ENCODE data around the gene SPRTN. TPM values are rescaled to one million over a fixed set of nuclear protein-coding genes. Genes with fewer than 3 reads are reported as not detected.

SPRTN gene
- total RNA-seq, 4 donors from 2014 or later: 11.2 to 31.6 (median 20.9) TPM

DNA sequence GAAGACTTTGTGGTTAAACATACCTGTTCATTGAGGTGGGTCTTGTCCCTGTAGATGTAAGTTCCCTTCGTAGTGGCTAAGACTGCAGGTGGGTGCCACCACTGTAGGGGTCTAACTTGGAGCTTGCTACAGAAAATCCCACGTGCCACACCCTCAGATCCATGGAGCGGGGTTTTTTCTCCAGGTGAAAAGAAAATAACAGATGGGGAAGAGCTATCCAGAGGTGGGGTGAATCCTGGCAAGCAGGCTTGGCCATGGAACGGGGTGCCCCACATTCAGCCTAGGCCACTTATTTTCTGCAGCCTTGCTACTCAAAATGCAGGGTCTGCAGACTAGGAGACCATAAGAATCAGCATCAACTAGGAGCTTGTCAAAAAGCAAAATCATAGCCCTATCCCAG, 24.4 kb upstream of the SPRTN start:
- ATAC-seq (ENCODE audit: low FRiP score): no peak
- DNase-seq (ENCODE audit: low spot score): no peak
- TF ChIP-seq, protein P1, sequence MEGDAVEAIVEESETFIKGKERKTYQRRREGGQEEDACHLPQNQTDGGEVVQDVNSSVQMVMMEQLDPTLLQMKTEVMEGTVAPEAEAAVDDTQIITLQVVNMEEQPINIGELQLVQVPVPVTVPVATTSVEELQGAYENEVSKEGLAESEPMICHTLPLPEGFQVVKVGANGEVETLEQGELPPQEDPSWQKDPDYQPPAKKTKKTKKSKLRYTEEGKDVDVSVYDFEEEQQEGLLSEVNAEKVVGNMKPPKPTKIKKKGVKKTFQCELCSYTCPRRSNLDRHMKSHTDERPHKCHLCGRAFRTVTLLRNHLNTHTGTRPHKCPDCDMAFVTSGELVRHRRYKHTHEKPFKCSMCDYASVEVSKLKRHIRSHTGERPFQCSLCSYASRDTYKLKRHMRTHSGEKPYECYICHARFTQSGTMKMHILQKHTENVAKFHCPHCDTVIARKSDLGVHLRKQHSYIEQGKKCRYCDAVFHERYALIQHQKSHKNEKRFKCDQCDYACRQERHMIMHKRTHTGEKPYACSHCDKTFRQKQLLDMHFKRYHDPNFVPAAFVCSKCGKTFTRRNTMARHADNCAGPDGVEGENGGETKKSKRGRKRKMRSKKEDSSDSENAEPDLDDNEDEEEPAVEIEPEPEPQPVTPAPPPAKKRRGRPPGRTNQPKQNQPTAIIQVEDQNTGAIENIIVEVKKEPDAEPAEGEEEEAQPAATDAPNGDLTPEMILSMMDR (IDR thresholded peaks at IDR 0.05): no peak

DNA sequence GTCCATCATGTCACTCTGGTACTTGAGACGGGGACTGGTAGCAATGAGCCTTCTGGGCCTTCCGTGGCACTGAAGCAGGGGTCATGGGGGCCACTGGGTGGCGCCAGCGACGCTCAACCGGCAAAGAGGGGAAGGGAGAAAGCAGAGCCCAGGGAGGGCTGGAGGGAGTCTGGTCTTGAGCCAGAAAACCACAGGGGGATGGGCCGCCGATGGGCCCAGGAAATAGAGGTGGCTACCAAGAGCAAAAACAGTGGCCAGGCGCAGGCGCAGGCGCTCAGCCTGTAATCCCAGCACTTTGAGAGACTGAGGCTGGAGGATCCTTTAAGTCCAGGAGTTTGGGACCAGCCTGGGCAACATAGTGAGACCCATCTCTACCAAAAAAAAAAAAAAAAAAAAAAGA, 22.2 kb upstream of the SPRTN start:
- DNase-seq (ENCODE audit: low spot score) (no peak), ATAC-seq (ENCODE audit: low FRiP score) (no peak)
- TF ChIP-seq, protein P1 (IDR thresholded peaks at IDR 0.05): no peak

DNA sequence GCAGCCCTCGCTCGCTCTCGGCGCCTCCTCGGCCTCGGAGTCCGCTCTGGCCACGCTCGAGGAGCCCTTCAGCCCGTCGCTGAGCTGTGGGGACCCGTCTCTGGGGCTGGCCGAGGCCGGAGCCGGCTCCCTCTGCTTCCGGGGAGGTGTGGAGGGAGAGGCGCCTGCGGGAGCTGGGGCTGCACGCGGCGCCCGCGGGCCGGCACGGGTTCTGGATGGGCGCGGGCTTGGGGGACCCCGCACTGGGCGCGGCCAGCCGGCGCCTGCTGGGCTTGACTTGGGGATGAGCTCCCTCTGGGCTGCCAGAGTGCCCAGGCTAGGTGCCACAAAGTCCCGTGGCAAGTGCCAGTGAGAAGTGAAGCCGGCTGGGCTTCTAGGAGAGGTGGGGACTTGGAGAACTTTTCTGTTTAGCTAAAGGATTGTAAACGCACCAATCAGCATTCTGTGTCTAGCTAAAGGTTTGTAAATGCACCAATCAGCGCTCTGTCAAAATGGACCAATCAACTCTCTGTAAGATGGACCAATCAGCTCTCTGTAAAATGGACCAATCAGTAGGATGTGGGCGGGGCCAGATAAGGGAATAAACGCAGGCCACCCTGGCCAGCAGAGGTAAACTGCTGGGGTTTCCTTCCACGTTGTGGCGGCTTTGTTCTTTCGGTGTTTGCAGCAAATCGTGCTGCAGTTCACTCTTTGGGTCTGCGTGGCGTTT, 20.6 kb upstream of the SPRTN start:
- DNase-seq (ENCODE audit: low spot score) (no peak), ATAC-seq (ENCODE audit: low FRiP score) (no peak)
- TF ChIP-seq, protein P1 (IDR thresholded peaks at IDR 0.05): no peak

DNA sequence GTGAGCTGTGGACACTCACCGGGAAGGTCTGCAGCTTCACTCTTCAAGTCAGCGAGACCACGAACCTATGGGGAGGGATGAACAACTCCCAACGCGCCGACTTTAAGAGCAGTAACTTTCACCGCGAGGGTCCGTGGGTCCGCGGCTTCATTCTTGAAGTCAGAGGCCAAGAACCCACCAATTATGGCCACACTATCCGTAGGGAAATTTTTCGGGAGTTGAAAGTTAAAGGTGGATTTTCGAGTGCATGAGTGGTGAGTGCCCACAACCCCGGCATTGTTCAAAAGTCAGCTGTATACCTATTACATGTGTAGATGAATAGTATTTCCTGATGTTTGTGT, 20.1 kb upstream of the SPRTN start:
- no peak for ATAC-seq (ENCODE audit: low FRiP score)
- TF ChIP-seq, protein P1 (IDR thresholded peaks at IDR 0.05): no peak
- no peak for DNase-seq (ENCODE audit: low spot score)

DNA sequence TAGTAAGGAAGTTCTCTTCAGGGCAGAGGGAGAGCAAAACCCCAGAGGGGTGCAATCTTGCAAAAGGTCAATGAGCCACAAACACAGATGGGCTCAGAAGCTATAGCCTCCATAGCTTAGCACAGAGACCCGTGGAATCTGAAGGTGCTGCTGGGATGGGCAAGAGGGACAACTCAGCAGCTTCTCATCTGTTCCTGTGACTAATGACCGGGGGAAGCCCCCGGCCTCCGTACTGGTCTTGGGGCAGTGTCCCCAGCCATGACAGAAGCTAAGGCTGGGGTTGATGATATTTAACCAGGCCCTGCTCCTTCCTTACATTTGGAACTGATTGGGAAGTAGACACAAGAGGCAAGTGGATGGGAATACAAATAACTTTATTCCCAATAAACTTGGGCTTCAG, 19.5 kb upstream of the SPRTN start:
- ATAC-seq (ENCODE audit: low FRiP score) (no peak), DNase-seq (ENCODE audit: low spot score) (no peak)
- TF ChIP-seq, protein P1 (IDR thresholded peaks at IDR 0.05): no peak

DNA sequence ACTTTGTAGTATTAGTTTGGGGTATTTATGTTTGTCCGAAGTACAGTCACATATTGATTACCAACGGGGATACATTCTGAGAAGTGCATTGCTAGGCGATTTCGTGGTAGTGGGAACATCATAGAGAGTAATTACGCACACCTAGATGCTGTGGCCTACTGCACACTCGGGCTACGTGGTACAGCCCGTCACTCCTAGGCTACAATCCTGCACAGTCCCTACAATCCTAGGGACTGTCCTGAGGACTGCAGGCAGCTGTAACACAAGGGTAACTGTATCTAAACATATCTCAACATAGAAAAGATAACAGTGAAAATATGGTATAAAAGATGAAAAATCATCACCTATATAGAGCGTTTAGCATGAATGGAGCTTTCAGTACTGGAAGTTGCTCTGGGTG, 19.0 kb upstream of the SPRTN start:
- no peak for DNase-seq (ENCODE audit: low spot score)
- ATAC-seq (ENCODE audit: low FRiP score): no peak
- TF ChIP-seq, protein P1 (IDR thresholded peaks at IDR 0.05): no peak

DNA sequence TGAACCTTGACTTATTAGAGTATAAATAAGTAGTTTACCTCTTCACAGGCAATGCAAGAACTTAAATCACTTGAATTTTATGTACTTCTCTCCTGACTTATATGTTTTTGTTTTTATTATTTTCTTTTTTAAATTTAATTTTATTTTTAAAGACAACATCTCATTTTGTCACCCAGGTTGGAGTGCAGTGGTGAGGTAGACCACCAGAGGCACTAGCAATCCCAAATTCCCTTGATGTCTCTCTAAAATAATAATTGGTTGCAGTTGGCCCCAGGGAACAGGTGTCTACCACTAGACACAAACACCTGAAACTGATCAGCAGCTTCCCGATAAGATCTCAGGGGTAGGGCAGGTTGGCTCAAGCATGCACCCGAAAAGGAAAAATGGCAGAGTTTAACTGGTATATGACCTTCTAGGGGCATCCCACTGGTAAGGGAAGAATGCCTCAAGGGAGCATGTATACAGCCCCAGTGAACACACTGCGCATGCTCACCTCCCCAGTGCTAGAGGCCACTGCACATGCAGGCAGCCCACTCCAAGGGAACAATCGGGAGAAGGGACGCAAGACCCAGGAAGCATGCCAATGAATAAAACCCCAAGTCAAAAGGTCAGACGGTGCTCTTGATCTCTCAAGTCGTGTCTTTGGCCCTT, 15.1 kb upstream of the SPRTN start:
- DNase-seq (ENCODE audit: low spot score) (no peak), ATAC-seq (ENCODE audit: low FRiP score) (no peak)
- TF ChIP-seq, protein P1 (IDR thresholded peaks at IDR 0.05): no peak
